ENCODE results near the gene ASNS.

DNA sequence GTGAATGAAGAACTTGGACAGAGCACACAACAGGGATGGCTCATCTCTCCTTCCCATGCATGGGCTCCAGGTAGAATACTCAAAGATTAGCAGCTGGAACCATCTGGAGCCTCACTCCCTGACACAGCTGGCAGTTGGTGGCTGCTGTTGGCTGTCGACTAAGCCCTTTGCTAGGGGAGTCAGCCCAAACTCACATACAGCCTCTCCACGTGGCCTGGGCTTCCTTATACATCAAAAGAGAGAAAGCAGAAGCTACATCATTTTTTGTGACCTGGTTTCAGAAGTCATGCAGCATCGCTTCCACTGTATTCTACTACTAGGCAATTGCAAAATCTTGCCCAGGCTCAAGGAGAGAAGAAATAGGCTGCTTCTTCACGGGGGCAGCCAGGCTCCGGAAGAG lies 24.4 kb downstream of the ASNS start:
- TF ChIP-seq, protein P1, sequence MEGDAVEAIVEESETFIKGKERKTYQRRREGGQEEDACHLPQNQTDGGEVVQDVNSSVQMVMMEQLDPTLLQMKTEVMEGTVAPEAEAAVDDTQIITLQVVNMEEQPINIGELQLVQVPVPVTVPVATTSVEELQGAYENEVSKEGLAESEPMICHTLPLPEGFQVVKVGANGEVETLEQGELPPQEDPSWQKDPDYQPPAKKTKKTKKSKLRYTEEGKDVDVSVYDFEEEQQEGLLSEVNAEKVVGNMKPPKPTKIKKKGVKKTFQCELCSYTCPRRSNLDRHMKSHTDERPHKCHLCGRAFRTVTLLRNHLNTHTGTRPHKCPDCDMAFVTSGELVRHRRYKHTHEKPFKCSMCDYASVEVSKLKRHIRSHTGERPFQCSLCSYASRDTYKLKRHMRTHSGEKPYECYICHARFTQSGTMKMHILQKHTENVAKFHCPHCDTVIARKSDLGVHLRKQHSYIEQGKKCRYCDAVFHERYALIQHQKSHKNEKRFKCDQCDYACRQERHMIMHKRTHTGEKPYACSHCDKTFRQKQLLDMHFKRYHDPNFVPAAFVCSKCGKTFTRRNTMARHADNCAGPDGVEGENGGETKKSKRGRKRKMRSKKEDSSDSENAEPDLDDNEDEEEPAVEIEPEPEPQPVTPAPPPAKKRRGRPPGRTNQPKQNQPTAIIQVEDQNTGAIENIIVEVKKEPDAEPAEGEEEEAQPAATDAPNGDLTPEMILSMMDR (IDR thresholded peaks at IDR 0.05; ENCODE audit: insufficient read depth, low read length, poor library complexity, severe bottlenecking) = no peak
- TF ChIP-seq EZH2phosphoT487 (conservative IDR thresholded peaks at IDR 0.05; ENCODE audit: low read length) = no peak

Data from SU-DHL-6 (cell line).